Fibroblast of the aortic adventitia (primary cell): ENCODE data around the gene PRR5. TPM values are rescaled to one million over a fixed set of nuclear protein-coding genes. Genes with fewer than 3 reads are reported as not detected.
A peak's percentile ranks its signal among the peaks of the same experiment; 100 is the strongest.

Experiments used
- DNase-seq: peaks from one replicate; pipeline ENCODE4 v3.0.0-alpha.2; 2010; ENCODE audit warnings: low read depth
- H3K4me3 ChIP-seq: 2 replicates; pipeline ENCODE4 v1.5.1; 2011; ENCODE audit warnings: low read depth, mild to moderate bottlenecking, control low read depth, low read length, moderate library complexity
- CTCF ChIP-seq: IDR thresholded peaks from 2 replicates; pipeline ENCODE4 v1.5.1; 2011; ENCODE audit warnings: mild to moderate bottlenecking, low read length, control low read depth, inconsistent platforms; ENCODE audit not compliant: insufficient read depth
- total RNA-seq: library from RNA; depleted of rRNA; stranded (reverse); fragments of >200 nt; gene quantifications from 2 replicates; pipeline ENCODE4 v1.2.3, GENCODE V29; 2012; ENCODE audit warnings: low replicate concordance

PRR5 gene
- total RNA-seq, 1 donor, result 1.8 TPM

DNA sequence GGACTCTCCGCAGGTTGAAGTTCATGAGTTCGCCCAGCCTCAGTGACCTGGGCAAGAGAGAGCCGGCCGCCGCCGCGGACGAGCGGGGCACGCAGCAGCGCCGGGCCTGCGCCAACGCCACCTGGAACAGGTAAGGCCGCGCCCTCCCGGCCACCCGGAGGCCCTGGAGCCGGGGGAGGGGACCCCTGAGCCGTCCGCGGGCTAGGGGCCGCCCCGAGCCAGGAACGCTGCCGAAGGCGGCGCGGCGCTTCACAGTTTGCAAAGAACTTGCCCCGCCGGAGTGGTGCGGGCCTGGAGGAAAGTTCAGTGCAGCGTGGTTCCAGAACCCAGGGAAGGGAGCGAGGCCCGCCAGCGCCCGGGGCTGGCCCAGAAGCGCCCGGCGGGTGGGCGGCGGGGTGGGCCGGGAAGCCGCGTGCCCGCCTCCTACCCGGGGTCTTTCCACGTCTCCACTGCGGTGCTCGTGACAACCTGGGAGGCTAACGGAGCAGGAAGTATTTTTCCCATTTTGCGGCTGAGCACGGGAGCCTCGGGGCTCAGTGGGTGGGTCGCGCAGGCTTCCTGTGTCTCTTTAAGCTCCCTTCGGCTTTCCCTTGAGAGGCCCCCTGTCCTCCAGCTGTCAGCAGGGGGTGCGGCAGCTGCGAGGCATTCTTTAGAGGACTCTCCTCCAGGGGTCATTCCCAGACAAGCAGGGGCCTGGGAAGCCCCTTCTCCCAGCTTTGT is 635 bp downstream of the PRR5 start:
- TF ChIP-seq CTCF, result no peak
- H3K4me3 ChIP-seq, result peak overlapping the region; percentile 71
- no peak for DNase-seq

DNA sequence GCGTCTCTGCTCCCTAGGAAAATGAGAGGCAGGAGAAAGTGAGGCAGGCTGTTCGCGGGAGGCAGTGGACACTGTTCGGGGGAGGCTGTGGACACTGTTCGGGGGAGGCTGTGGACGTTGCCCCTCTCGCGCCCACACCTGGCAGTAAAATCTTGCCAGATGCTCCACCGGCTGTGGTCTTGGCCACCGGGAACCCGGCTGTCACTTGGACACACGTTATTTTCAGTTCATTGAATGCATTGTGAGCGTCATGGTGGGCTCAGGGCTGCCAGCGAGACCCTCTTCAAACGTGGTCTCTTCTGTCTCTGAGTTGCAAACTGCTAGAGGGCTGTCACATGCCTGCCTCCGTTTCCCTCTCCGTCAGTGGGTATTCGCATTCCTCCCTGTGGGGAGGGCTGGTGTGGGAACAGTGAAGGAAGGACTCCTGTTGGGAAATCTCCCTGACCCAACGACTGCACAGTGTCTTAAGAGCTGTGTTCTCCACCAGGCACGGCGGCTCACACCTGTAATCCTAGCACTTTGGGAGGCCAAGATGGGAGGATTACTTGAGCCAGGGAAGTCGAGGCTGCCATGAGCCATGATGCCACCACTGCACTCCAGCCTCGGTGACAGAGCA is 1.4 kb downstream of the PRR5 start:
- peak overlapping the region; percentile 71 for H3K4me3 ChIP-seq
- DNase-seq, result no peak
- TF ChIP-seq CTCF, result no peak

- no peak for TF ChIP-seq CTCF
- no peak overlapping the region for H3K4me3 ChIP-seq
- no peak for DNase-seq
Observed at GRCh38 chr22:44704159-44705021, 2.4 kb downstream of the PRR5 start.

GRCh38 chr22:44705022-44705297 is 3.0 kb downstream of the PRR5 start:
- no peak for TF ChIP-seq CTCF
- DNase-seq, result no peak
- H3K4me3 ChIP-seq, result no peak overlapping the region

GRCh38 chr22:44706488-44706887 is 4.5 kb downstream of the PRR5 start:
- no peak overlapping the region for H3K4me3 ChIP-seq
- no peak for DNase-seq
- TF ChIP-seq CTCF, result no peak

DNA sequence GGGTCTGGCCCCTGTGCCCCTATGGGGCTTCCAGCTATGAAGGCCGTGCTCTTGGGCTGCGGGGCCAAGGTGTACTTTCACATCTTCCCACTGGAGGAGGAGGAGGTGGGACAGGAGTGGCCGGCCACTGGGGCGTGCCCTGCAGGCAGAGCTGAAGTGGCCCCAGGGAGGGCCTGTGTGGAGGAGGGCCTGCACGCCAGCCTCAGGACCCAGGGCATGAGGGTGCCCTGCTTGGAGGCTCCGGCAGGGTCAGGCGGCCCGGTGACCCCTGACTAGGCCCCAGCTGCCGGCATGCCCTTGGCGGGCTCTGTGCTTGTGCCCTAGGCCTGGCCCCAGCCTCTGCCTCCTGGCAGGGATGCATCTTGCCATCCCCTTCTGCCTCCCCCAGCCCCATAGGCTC is 5.2 kb downstream of the PRR5 start:
- no peak for TF ChIP-seq CTCF
- no peak for DNase-seq
- no peak overlapping the region for H3K4me3 ChIP-seq
